ENCODE results near the gene ZNF362.

Gene ZNF362

DNA sequence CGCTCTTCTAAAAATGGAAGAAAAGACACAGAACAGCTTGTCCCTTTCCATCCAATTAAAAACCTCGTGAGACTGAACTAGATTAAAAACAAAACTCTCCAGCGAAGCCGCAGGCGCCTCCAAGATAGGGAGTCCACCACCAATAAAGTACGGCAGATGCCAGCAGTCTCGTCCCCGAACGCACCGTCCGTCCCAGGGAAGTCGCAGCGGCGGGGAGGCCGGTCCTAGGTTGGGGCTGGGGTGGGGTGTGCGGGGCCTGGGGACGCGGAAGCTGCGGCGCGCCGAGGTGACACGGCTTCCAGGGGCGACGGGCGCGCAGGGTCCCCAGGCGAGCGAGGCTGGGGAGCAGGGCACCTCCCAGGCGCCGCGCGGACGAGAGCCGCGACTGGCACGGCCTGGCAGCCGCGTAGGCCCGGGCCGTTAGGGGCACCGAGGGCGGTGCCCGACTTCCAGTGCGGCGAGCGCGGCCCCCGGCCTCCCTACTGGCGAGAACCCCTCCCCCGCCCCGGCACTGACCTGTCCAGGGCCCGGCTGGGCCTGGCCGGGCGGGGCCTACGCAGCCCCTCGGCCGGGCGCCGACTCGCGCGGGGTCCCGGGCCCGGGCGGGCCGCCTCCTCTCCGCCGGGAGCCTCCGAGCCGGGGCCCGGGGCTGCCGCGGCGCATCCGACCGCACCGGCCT lies 92.9 kb downstream of the ZNF362 start (continued):
- TF ChIP-seq ZNF404 (tag by site-specific recombination; IDR thresholded peaks at IDR 0.05): no peak
- no peak for TF ChIP-seq ZNF776 (tag by site-specific recombination; IDR thresholded peaks at IDR 0.05; ENCODE audit: borderline replicate concordance)
- peak; percentile 40 for TF ChIP-seq ZNF335 (tag by site-specific recombination; conservative IDR thresholded peaks at IDR 0.05)
- TF ChIP-seq ZBTB20 (tag by site-specific recombination; IDR thresholded peaks at IDR 0.05): peak; percentile 35; the same call in 1 of the 2 replicates
- TF ChIP-seq ZNF501 (tag by site-specific recombination; IDR thresholded peaks at IDR 0.05): no peak
- TF ChIP-seq, protein P1, sequence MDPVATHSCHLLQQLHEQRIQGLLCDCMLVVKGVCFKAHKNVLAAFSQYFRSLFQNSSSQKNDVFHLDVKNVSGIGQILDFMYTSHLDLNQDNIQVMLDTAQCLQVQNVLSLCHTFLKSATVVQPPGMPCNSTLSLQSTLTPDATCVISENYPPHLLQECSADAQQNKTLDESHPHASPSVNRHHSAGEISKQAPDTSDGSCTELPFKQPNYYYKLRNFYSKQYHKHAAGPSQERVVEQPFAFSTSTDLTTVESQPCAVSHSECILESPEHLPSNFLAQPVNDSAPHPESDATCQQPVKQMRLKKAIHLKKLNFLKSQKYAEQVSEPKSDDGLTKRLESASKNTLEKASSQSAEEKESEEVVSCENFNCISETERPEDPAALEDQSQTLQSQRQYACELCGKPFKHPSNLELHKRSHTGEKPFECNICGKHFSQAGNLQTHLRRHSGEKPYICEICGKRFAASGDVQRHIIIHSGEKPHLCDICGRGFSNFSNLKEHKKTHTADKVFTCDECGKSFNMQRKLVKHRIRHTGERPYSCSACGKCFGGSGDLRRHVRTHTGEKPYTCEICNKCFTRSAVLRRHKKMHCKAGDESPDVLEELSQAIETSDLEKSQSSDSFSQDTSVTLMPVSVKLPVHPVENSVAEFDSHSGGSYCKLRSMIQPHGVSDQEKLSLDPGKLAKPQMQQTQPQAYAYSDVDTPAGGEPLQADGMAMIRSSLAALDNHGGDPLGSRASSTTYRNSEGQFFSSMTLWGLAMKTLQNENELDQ (tag by site-specific recombination; IDR thresholded peaks at IDR 0.05; ENCODE audit: low read depth): no peak
- TF ChIP-seq ZNF184 (tag by site-specific recombination; IDR thresholded peaks at IDR 0.05): no peak
- TF ChIP-seq ZNF514 (tag by site-specific recombination; IDR thresholded peaks at IDR 0.05): no peak
- TF ChIP-seq RBAK (tag by site-specific recombination; IDR thresholded peaks at IDR 0.05): no peak
- TF ChIP-seq ZFP41 (tag by site-specific recombination; IDR thresholded peaks at IDR 0.05; ENCODE audit: borderline replicate concordance): no peak
- no peak for TF ChIP-seq MEIS1 (CRISPR knock-in tag; IDR thresholded peaks at IDR 0.05; ENCODE audit: borderline replicate concordance)
- peak; percentile 49 for TF ChIP-seq SP2 (tag by site-specific recombination; IDR thresholded peaks at IDR 0.05)
- no peak for TF ChIP-seq ZNF548 (tag by site-specific recombination; IDR thresholded peaks at IDR 0.05)
- TF ChIP-seq ZNF561 (tag by site-specific recombination; IDR thresholded peaks at IDR 0.05; ENCODE audit: borderline replicate concordance): peak; percentile 25; the same call in 1 of the 2 replicates
- TF ChIP-seq ZNF677 (tag by site-specific recombination; IDR thresholded peaks at IDR 0.05): 0 out of 2 replicates have a peak, but pooled peaks have one; percentile 10
- no peak for TF ChIP-seq PRDM10 (tag by site-specific recombination; IDR thresholded peaks at IDR 0.05)
- no peak for TF ChIP-seq ZNF623 (tag by site-specific recombination; IDR thresholded peaks at IDR 0.05)
- no peak for TF ChIP-seq PRDM6 (tag by site-specific recombination; IDR thresholded peaks at IDR 0.05)
- TF ChIP-seq ZNF449 (tag by site-specific recombination; IDR thresholded peaks at IDR 0.05): no peak
- peak; percentile 16; the same call in 1 of the 2 replicates for TF ChIP-seq ZBTB8A (tag by site-specific recombination; IDR thresholded peaks at IDR 0.05)
- TF ChIP-seq ZNF610 (tag by site-specific recombination; IDR thresholded peaks at IDR 0.05; ENCODE audit: borderline replicate concordance): no peak
- no peak for TF ChIP-seq GLI4 (tag by site-specific recombination; IDR thresholded peaks at IDR 0.05)
- 0 out of 2 replicates have a peak, but pooled peaks have one; percentile 26 for TF ChIP-seq KLF8 (tag by site-specific recombination; IDR thresholded peaks at IDR 0.05)
- TF ChIP-seq ZNF843 (tag by site-specific recombination; IDR thresholded peaks at IDR 0.05): no peak
- TF ChIP-seq, protein P2, sequence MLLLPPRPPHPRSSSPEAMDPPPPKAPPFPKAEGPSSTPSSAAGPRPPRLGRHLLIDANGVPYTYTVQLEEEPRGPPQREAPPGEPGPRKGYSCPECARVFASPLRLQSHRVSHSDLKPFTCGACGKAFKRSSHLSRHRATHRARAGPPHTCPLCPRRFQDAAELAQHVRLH (tag by site-specific recombination; IDR thresholded peaks at IDR 0.05): no peak
- no peak for TF ChIP-seq ZSCAN23 (tag by site-specific recombination; IDR thresholded peaks at IDR 0.05)
- no peak for TF ChIP-seq ZNF354C (tag by site-specific recombination; IDR thresholded peaks at IDR 0.05; ENCODE audit: borderline replicate concordance, low read depth)
- TF ChIP-seq TRIM28 (IDR thresholded peaks at IDR 0.05; ENCODE audit: borderline replicate concordance, low read length): no peak
- no peak for TF ChIP-seq ZNF549 (tag by site-specific recombination; IDR thresholded peaks at IDR 0.05)

Data from HEK293 (cell line).